Uterus (tissue), 2 donors: ENCODE results near the gene ALKBH8.

Experiments
- CTCF ChIP-seq, 4 experiments: fragments of 200-600 bp in 2 of 4; fragments of 450-650 bp in 2 of 4; sonication (generic) in 2 of 4; IDR thresholded peaks; one replicate each; pipeline ENCODE4 v1.5.1; 2016 to 2019; ENCODE audit warnings: antibody characterized with exemption in 4 of 4, mild to moderate bottlenecking in 2 of 4, moderate library complexity in 1 of 4
- POLR2A ChIP-seq, 2 donors: fragments of 450-650 bp; IDR thresholded peaks; one replicate each; pipeline ENCODE4 v1.6.1; 2016; ENCODE audit warnings: antibody characterized with exemption in 2 of 2, mild to moderate bottlenecking in 1 of 2, moderate library complexity in 1 of 2

GRCh38 chr11:107508858-107509244 lies 56.7 kb downstream of the ALKBH8 start:
- TF ChIP-seq CTCF (IDR thresholded peaks at IDR 0.05) (no peak), POLR2A (IDR thresholded peaks at IDR 0.05) (no peak)
